Ectodermal cell (in vitro differentiated cells): ENCODE results near the gene DEFB121. TPM values are rescaled to one million over a fixed set of nuclear protein-coding genes. Genes with fewer than 3 reads are reported as not detected.
"Not testable (repeated sequence)": the region's sequence is repeated elsewhere in the genome, so short reads cannot be mapped to it uniquely, and the experiment has no call there.

Experiments
- H3K27ac ChIP-seq: 2 replicates; pipeline ENCODE4 v1.7.0; 2013; ENCODE audit warnings: mild to moderate bottlenecking, low read depth, low read length; ENCODE audit not compliant: insufficient read depth, poor library complexity, severe bottlenecking
- H3K27me3 ChIP-seq: 2 replicates; pipeline ENCODE4 v1.7.0; 2013; ENCODE audit warnings: mild to moderate bottlenecking, low read length; ENCODE audit not compliant: insufficient read depth, control insufficient read depth, poor library complexity, severe bottlenecking
- H3K36me3 ChIP-seq: one replicate; pipeline ENCODE4 v1.7.0; 2013; ENCODE audit warnings: low read length; ENCODE audit not compliant: control insufficient read depth, insufficient read depth
- H3K4me1 ChIP-seq: one replicate; pipeline ENCODE4 v1.7.0; 2013; ENCODE audit warnings: low read length; ENCODE audit not compliant: control insufficient read depth, insufficient read depth
- H3K4me3 ChIP-seq: 2 replicates; pipeline ENCODE4 v1.7.0; 2013; ENCODE audit warnings: low read depth, low read length, control low read depth; ENCODE audit not compliant: insufficient read depth
- H3K9me3 ChIP-seq: 2 replicates; pipeline ENCODE4 v1.7.0; 2013; ENCODE audit warnings: mild to moderate bottlenecking, low read length, moderate library complexity; ENCODE audit not compliant: control insufficient read depth
- WGBS, 2 experiments: methylation state at CpG; one replicate each; pipeline ENCODE4 v1.1.7; 2013; ENCODE audit warnings: missing lambda C conversion rate in 2 of 2; 5-methylcytosine and 5-hydroxymethylcytosine counted together
- polyA plus RNA-seq, 4 experiments: library from polyadenylated mRNA; stranded (reverse); fragments of 50-300 nt; gene quantifications; one replicate each; pipeline ENCODE4 v1.2.3, GENCODE V29; 2013

Gene DEFB121, protein sequence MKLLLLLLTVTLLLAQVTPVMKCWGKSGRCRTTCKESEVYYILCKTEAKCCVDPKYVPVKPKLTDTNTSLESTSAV
- not detected for polyA plus RNA-seq (2013, experiment 1 of 4)
- not detected for polyA plus RNA-seq (2013, experiment 2 of 4)
- polyA plus RNA-seq (2013, experiment 3 of 4), result not detected
- not detected for polyA plus RNA-seq (2013, experiment 4 of 4)

DNA sequence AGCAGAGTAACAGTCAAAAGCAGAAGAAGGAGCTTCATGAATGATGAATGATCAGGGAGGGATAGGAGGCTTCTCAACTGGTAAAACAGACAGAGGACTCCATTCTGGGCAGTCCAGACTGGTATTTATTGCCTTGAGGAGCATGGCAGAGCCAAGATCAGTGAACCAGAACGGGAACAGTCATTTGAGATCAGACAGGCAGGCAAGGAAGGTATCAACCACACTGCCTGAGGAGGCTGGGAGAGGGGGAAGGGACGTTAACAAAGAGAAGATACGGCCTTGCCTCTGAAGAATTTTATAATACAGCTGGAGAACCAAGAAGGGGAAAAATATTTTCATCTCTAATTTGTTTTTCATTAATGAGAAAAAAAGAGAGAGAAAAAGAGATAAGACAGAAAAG, at the start of gene DEFB121:
Gene DEFB121 (minus strand): TSS at position 101 of the 400 bp plus-strand sequence. CDS start 63 bp downstream, at position 38.
- Histone ChIP-seq H3K27ac (no peak within 1 kb of the TSS), H3K36me3 (no peaks in the 10 kb centered on the region), H3K4me3 (no peak within 1 kb of the TSS), H3K4me1 (no peaks in the 10 kb centered on the region), H3K9me3 (peaks cover 22% of the 10 kb centered on the region), H3K27me3 (no peaks in the 10 kb centered on the region)
- WGBS, 2 experiments, result 45 to 50% methylated on average over 3 of the region's 3 CpGs

DNA sequence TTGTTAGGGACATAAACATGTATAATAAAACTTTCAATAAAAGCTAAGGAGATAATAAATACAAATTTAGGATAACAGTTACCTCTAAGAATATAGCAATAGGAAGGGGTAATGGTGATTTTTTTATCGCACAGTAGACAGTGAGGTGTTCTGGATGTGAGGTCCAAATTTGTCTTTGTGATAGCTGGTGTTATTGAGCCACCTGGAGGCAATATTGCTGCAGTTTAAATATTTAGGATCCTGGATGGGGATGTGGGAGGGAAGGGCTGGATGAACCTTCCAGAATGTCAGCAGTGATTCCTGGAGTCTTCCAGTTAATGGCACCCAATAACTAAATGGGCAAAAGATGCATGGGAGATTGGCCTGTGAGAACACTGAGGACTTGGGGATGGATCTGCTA, 48.3 kb upstream of the DEFB121 start:
- H3K4me3 ChIP-seq, result no peak overlapping the region
- H3K36me3 ChIP-seq, result no peaks in the 10 kb centered on the region
- no peaks in the 10 kb centered on the region for H3K4me1 ChIP-seq
- 70 to 91% methylated on average over 1 of the region's 1 CpG for WGBS, 2 experiments
- H3K9me3 ChIP-seq, result no peaks in the 10 kb centered on the region
- no peak overlapping the region for H3K27ac ChIP-seq
- H3K27me3 ChIP-seq, result no peaks in the 10 kb centered on the region

DNA sequence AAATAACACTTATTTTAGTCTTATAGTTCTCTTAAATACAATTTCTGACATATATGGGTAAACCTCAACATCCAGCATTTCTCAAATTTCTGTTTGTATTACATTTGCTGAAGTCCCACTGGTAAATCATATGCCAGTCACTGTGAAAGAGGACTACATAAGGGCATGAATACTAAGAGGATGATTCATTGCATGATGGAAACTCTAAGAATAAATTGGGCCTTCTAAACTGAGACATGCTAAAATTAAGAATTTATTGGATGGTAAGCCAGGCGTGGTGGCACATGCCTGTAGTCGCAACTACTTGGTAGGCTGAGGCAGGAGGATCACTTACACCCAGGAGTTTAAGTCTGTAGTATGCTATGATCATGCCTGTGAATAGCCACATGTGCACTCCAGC, 46.6 kb upstream of the DEFB121 start:
- Histone ChIP-seq H3K4me3 (no peak overlapping the region), H3K36me3 (no peaks in the 10 kb centered on the region), H3K27ac (no peak overlapping the region), H3K27me3 (no peaks in the 10 kb centered on the region), H3K4me1 (no peaks in the 10 kb centered on the region), H3K9me3 (no peaks in the 10 kb centered on the region)
- 81 to 89% methylated on average over 2 of the region's 2 CpGs for WGBS, 2 experiments

DNA sequence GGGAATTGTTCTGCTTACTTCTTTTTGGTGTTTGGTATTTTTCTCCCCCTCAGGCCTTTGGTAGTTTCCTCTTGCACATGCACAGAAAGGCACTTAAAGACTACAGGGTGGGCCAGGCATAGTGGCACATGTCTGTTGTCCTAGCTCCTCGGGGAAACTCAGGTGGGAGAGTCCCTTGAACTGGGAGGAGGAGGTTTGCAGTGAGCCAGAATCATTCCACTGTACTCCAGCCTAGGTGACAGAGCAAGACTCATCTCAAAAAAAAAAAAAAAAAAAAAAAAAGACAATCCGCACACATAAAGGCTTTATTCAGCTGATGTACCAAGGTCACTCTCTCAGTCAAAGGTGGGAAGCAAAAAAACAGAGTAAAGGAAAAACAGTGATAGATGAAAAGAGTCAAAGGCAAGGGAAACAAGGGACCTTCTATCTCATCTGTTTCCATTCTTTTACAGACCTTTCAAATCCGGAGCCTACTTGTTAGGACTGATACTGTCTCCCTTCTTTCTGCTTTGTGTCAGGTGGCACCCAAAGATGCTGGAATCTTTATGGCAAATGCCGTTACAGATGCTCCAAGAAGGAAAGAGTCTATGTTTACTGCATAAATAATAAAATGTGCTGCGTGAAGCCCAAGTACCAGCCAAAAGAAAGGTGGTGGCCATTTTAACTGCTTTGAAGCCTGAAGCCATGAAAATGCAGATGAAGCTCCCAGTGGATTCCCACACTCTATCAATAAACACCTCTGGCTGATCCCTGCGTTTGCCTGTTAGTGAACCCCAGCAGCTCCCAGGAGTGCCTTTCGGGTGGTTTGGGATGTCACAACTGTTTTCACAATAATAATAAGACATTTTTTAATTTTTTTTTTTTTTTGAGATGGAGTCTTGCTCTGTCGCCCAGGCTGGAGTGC, 43.7 kb upstream of the DEFB121 start:
- no peaks in the 10 kb centered on the region for H3K4me1 ChIP-seq
- no peaks in the 10 kb centered on the region for H3K9me3 ChIP-seq
- no peaks in the 10 kb centered on the region for H3K27me3 ChIP-seq
- H3K4me3 ChIP-seq, result no peak overlapping the region
- H3K27ac ChIP-seq, result no peak overlapping the region
- WGBS, 2 experiments, result 71 to 72% methylated on average over 6 to 7 of the region's 8 CpGs
- no peaks in the 10 kb centered on the region for H3K36me3 ChIP-seq

DNA sequence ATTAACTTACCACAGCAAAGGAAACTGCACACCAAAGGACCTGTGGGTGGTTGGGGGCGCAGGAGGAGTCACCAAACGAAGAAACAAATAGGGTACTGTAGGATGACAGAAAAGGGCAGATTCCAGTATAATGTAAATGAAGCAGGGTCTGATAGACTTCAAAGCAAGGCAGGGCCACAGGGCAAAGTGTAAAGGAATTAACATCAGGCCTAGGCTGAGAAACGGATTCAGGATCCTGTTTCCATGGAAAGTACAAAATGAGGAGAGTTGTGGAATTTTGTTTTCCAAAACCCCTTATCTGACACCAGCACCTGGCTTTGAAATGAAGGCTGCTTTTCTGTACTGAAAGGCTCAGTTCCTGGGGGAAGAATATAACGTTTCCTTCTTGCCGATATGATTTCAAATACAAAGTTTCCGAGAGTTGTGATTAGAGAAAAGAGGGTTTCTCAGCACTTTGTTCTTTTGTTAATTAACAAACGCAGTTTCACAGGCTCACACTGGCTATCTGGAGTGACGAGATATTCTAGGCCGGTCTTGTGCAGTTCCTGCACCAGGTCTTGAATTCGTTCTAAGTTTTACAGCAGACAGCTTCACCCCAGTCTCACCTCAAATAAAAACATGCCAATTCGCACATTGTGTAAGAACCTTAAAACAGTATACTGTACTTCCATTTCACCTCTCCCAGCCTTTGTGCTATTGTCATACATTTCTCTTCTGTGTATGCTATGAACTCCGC, 40.2 kb upstream of the DEFB121 start:
- WGBS, 2 experiments, result 72 to 79% methylated on average over 11 to 12 of the region's 12 CpGs
- Histone ChIP-seq H3K36me3 (no peaks in the 10 kb centered on the region), H3K4me1 (no peaks in the 10 kb centered on the region), H3K27ac (no peak overlapping the region), H3K4me3 (no peak overlapping the region), H3K27me3 (no peaks in the 10 kb centered on the region), H3K9me3 (peaks cover 2% of the 10 kb centered on the region)

DNA sequence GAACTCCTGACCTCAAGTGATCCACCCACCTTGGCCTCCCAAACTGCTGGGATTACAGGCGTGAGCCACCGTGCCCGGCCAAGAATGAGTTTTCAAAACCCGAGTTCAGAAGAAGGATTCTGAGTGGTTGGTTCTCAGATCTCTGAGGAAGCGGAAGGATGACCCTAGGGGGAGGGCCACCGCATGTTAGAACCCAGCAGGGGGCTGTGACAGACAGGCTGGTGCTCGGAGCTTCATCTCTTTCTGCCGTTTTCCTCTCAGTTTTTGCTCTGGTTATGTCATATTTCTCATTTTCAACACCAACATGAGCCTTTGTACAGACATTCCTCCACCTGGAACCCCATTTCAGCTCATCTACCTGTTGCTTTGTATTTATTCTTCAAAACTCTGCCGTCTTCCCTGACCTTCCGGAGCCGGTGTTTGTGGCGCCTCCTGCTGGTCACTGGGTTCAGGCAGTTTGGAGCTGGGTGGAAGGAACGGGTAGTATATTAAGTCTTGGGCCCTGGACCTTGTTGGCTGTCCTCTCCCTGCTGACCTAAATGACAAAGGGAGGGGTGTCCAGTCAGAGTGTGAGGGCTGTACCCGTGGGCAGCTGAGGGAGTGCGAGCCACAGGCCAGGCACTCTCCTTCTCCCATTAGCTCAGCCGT, 34.1 kb upstream of the DEFB121 start, which contains the start of gene DEFB123:
Gene DEFB123 (plus strand): TSS at position 621 of the 648 bp plus-strand sequence. CDS start 67 bp downstream, outside the sequence.
- no peaks in the 10 kb centered on the region for H3K36me3 ChIP-seq
- H3K27ac ChIP-seq, result no peak within 1 kb of the TSS
- peaks cover 7% of the 10 kb centered on the region for H3K9me3 ChIP-seq
- no peaks in the 10 kb centered on the region for H3K27me3 ChIP-seq
- H3K4me1 ChIP-seq, result no peaks in the 10 kb centered on the region
- no peak within 1 kb of the TSS for H3K4me3 ChIP-seq
- WGBS, 2 experiments, result 81 to 83% methylated on average over 16 of the region's 16 CpGs

DNA sequence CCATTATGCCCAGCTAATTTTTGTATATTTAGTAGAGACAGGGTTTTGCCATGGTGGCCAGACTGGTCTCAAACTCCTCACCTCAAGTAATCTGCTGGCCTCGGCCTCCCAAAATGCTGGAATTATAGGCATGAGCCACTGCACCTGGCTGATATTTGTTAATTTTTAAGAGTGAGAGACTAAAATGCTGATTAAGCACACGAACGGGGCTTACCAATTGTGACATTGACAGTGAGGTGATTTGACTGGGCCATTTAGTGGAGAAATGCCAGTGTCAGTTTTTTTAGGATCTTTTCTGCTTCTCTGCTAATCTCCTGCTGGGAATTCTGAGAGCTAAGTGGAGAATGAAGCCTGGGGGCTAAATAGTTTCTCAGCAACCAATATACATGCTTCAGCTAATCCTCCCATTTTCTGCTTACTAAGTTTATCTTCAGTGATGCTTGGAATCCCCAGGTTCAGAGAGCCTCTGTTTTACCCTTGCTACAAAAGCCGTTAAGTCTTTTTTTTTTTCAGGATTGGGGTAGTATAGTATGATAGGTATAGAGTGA, 24.6 kb upstream of the DEFB121 start:
- WGBS, 2 experiments, result 59 to 75% methylated on average over 4 of the region's 4 CpGs
- Histone ChIP-seq H3K27me3 (no peaks in the 10 kb centered on the region), H3K36me3 (no peaks in the 10 kb centered on the region), H3K9me3 (peaks cover 5% of the 10 kb centered on the region), H3K4me1 (no peaks in the 10 kb centered on the region), H3K4me3 (no peak overlapping the region), H3K27ac (no peak overlapping the region)

DNA sequence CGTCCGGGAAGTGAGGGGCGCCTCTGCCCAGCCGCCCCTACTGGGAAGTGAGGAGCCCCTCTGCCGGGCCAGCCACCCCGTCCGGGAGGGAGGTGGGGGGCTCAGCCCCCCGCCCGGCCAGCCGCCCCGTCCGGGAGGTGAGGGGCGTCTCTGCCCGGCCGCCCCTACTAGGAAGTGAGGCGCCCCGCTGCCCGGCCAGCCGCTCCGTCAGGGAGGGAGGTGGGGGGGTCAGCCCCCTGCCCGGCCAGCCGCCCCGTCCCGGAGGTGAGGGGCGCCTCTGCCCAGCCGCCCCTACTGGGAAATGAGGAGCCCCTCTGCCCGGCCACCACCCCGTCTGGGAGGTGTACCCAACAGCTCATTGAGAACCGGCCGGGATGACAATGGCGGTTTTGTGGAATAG, 21.6 kb upstream of the DEFB121 start:
- 95 to 96% methylated on average over 26 to 27 of the region's 31 CpGs for whole genome bisulfite sequencing, 2 experiments
- H3K4me3 ChIP-seq, H3K27me3 ChIP-seq, H3K4me1 ChIP-seq, H3K9me3 ChIP-seq, H3K27ac ChIP-seq, H3K36me3 ChIP-seq: not testable (repeated sequence)

DNA sequence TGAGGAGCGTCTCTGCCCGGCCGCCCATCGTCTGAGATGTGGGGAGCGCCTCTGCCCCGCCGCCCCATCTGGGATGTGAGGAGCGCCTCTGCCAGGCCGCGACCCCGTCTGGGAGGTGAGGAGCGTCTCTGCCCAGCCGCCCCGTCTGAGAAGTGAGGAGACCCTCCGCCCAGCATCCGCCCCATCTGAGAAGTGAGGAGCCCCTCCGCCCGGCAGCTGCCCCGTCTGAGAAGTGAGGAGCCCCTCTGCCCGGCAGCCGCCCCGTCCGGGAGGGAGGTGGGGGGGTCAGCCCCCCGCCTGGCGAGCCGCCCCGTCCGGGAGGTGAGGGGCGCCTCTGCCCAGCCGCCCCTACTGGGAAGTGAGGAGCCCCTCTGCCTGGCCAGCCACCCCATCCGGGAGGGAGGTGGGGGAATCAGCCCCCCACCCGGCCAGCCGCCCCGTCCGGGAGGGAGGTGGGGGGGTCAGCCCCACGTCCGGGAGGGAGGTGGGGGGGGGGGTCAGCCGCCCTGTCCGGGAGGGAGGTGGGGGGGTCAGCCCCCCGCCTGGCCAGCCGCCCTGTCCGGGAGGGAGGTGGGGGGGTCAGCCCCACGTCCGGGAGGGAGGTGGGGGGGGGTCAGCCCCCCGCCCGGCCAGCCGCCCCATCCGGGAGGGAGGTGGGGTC, 21.0 kb upstream of the DEFB121 start:
- WGBS, 2 experiments, result 87 to 91% methylated on average over 32 to 38 of the region's 48 CpGs
- H3K4me1 ChIP-seq, H3K27me3 ChIP-seq, H3K4me3 ChIP-seq, H3K36me3 ChIP-seq, H3K9me3 ChIP-seq, H3K27ac ChIP-seq: not testable (repeated sequence)
